ACC112 (cell line): ENCODE results near the gene TMPRSS7.

Experiments
- H2AFZ ChIP-seq: fragments of 200-600 bp; sonication (generic); one replicate; pipeline ENCODE4 v1.6.0; 2017; ENCODE audit warnings: antibody characterized with exemption, low read length; ENCODE audit not compliant: unreplicated experiment
- H3K27ac ChIP-seq: fragments of 200-600 bp; sonication (generic); 2 replicates; pipeline ENCODE4 v1.5.1; 2014; ENCODE audit warnings: low read depth, mild to moderate bottlenecking, antibody characterized with exemption, low read length, moderate library complexity
- H3K27me3 ChIP-seq: fragments of 200-600 bp; sonication (generic); 2 replicates; pipeline ENCODE4 v1.6.1; 2014; ENCODE audit warnings: mild to moderate bottlenecking, antibody characterized with exemption, low read length, moderate library complexity, mixed read lengths; ENCODE audit not compliant: insufficient read depth
- H3K36me3 ChIP-seq: fragments of 200-600 bp; sonication (generic); 2 replicates; pipeline ENCODE4 v1.6.1; 2016; ENCODE audit warnings: mild to moderate bottlenecking, antibody characterized with exemption, low read length, moderate library complexity, mixed read lengths; ENCODE audit not compliant: insufficient read depth
- H3K4me1 ChIP-seq: fragments of 200-600 bp; sonication (generic); one replicate; pipeline ENCODE4 v1.6.1; 2016; ENCODE audit warnings: low read length, mixed read lengths; ENCODE audit not compliant: insufficient read depth, unreplicated experiment, control insufficient read depth
- H3K4me3 ChIP-seq: fragments of 200-600 bp; sonication (generic); 2 replicates; pipeline ENCODE4 v1.5.1; 2014; ENCODE audit warnings: mild to moderate bottlenecking, low read depth, low read length
- H3K79me2 ChIP-seq: fragments of 200-600 bp; sonication (generic); one replicate; pipeline ENCODE4 v1.6.0; 2016; ENCODE audit warnings: low read length; ENCODE audit not compliant: control insufficient read depth, unreplicated experiment, insufficient read depth

TMPRSS7 gene

GRCh38 chr3:112086875-112087524 is 52.5 kb downstream of the TMPRSS7 start:
- H3K4me1 ChIP-seq, result peaks cover 14% of the 10 kb centered on the region
- H3K79me2 ChIP-seq, result peaks cover 13% of the 10 kb centered on the region
- H2AFZ ChIP-seq, result peak overlapping the region; percentile 78
- no peaks in the 10 kb centered on the region for H3K36me3 ChIP-seq
- H3K27me3 ChIP-seq, result no peaks in the 10 kb centered on the region
- H3K27ac ChIP-seq, result peak overlapping the region; percentile 39; the same call in 1 of the 2 replicates
- peak overlapping the region; percentile 83 for H3K4me3 ChIP-seq

- Histone ChIP-seq H3K4me3 (peak overlapping the region; percentile 83; the same call in 1 of the 2 replicates), H3K27me3 (no peaks in the 10 kb centered on the region), H3K36me3 (no peaks in the 10 kb centered on the region), H2AFZ (no peak overlapping the region), H3K79me2 (peaks cover 15% of the 10 kb centered on the region), H3K4me1 (peaks cover 20% of the 10 kb centered on the region), H3K27ac (no peak overlapping the region)
Measured at GRCh38 chr3:112087746-112088145, 53.2 kb downstream of the TMPRSS7 start.

GRCh38 chr3:112088944-112089343 is 54.4 kb downstream of the TMPRSS7 start:
- Histone ChIP-seq H3K27ac (no peak overlapping the region), H3K4me1 (peaks cover 25% of the 10 kb centered on the region), H3K4me3 (no peak overlapping the region), H3K36me3 (no peaks in the 10 kb centered on the region), H2AFZ (no peak overlapping the region), H3K79me2 (peaks cover 15% of the 10 kb centered on the region), H3K27me3 (no peaks in the 10 kb centered on the region)

- H3K27me3 ChIP-seq, result no peaks in the 10 kb centered on the region
- 0 out of 2 replicates have a peak, but pooled peaks cover 5% of the 10 kb centered on the region for H3K36me3 ChIP-seq
- H3K4me1 ChIP-seq, result peaks cover 25% of the 10 kb centered on the region
- H3K79me2 ChIP-seq, result peaks cover 15% of the 10 kb centered on the region
- H2AFZ ChIP-seq, result no peak overlapping the region
- no peak overlapping the region for H3K4me3 ChIP-seq
- H3K27ac ChIP-seq, result no peak overlapping the region
Measured at GRCh38 chr3:112089956-112090886, 55.7 kb downstream of the TMPRSS7 start.

GRCh38 chr3:112090887-112091586 is 56.5 kb downstream of the TMPRSS7 start:
- Histone ChIP-seq H3K27me3 (no peaks in the 10 kb centered on the region), H3K4me1 (peaks cover 21% of the 10 kb centered on the region), H3K79me2 (peaks cover 15% of the 10 kb centered on the region), H2AFZ (no peak overlapping the region), H3K36me3 (0 out of 2 replicates have a peak, but pooled peaks cover 5% of the 10 kb centered on the region), H3K27ac (no peak overlapping the region), H3K4me3 (no peak overlapping the region)

- Histone ChIP-seq H3K27me3 (no peaks in the 10 kb centered on the region), H3K27ac (peak overlapping the region; percentile 16; the same call in 1 of the 2 replicates), H3K4me1 (peaks cover 25% of the 10 kb centered on the region), H3K36me3 (0 out of 2 replicates have a peak, but pooled peaks cover 5% of the 10 kb centered on the region), H2AFZ (peak overlapping the region; percentile 33), H3K79me2 (peaks cover 15% of the 10 kb centered on the region), H3K4me3 (peak overlapping the region; percentile 58)
Measured at GRCh38 chr3:112092496-112093179, 58.1 kb downstream of the TMPRSS7 start.

- peaks cover 25% of the 10 kb centered on the region for H3K4me1 ChIP-seq
- H3K79me2 ChIP-seq, result peaks cover 11% of the 10 kb centered on the region
- 0 out of 2 replicates have a peak, but pooled peaks cover 5% of the 10 kb centered on the region for H3K36me3 ChIP-seq
- peak overlapping the region; percentile 58 for H3K4me3 ChIP-seq
- peak overlapping the region; percentile 33 for H2AFZ ChIP-seq
- peak overlapping the region; percentile 16; the same call in 1 of the 2 replicates for H3K27ac ChIP-seq
- H3K27me3 ChIP-seq, result no peaks in the 10 kb centered on the region
Measured at GRCh38 chr3:112093180-112093522, 58.6 kb downstream of the TMPRSS7 start.

- peaks cover 24% of the 10 kb centered on the region for H3K4me1 ChIP-seq
- peaks cover 7% of the 10 kb centered on the region for H3K79me2 ChIP-seq
- no peak overlapping the region for H2AFZ ChIP-seq
- 0 out of 2 replicates have a peak, but pooled peaks cover 5% of the 10 kb centered on the region for H3K36me3 ChIP-seq
- no peak overlapping the region for H3K27ac ChIP-seq
- H3K4me3 ChIP-seq, result no peak overlapping the region
- H3K27me3 ChIP-seq, result no peaks in the 10 kb centered on the region
Measured at GRCh38 chr3:112095731-112096130, 61.2 kb downstream of the TMPRSS7 start.

- Histone ChIP-seq H3K27ac (no peak overlapping the region), H3K79me2 (peaks cover 7% of the 10 kb centered on the region), H3K4me1 (peaks cover 25% of the 10 kb centered on the region), H2AFZ (no peak overlapping the region), H3K27me3 (no peaks in the 10 kb centered on the region), H3K36me3 (0 out of 2 replicates have a peak, but pooled peaks cover 5% of the 10 kb centered on the region), H3K4me3 (no peak overlapping the region)
Measured at GRCh38 chr3:112096176-112096575, 61.6 kb downstream of the TMPRSS7 start.

- H3K27me3 ChIP-seq, result no peaks in the 10 kb centered on the region
- H3K36me3 ChIP-seq, result 0 out of 2 replicates have a peak, but pooled peaks cover 5% of the 10 kb centered on the region
- H3K27ac ChIP-seq, result peak overlapping the region; percentile 37
Measured at GRCh38 chr3:112097378-112097777, 62.8 kb downstream of the TMPRSS7 start.

More at GRCh38 chr3:112097378-112097777, 62.8 kb downstream of the TMPRSS7 start:
- Histone ChIP-seq H3K4me1 (peaks cover 35% of the 10 kb centered on the region), H3K79me2 (peaks cover 5% of the 10 kb centered on the region), H2AFZ (peak overlapping the region; percentile 7), H3K4me3 (no peak overlapping the region)
